T-helper 9 cell (primary cell): ENCODE results near the gene CNST.
"Not testable (repeated sequence)": the region's sequence is repeated elsewhere in the genome, so short reads cannot be mapped to it uniquely, and the experiment has no call there.

Source experiments
- DNase-seq: peaks from one replicate; pipeline ENCODE4 v3.0.0-alpha.2; 2020

The CNST gene

GRCh38 chr1:246680696-246681130 lies 114.5 kb downstream of the CNST start:
- no peak for DNase-seq

GRCh38 chr1:246681900-246682895 lies 115.9 kb downstream of the CNST start:
- DNase-seq: no peak

- no peak for DNase-seq
Measured at GRCh38 chr1:246683521-246683920, 117.3 kb downstream of the CNST start.

- DNase-seq: no peak
Measured at GRCh38 chr1:246687002-246687401, 120.7 kb downstream of the CNST start.

GRCh38 chr1:246689409-246690008 lies 123.3 kb downstream of the CNST start:
- DNase-seq: no peak

- no peak for DNase-seq
Measured at GRCh38 chr1:246690100-246690499, 123.8 kb downstream of the CNST start.

GRCh38 chr1:246691622-246692495 lies 125.6 kb downstream of the CNST start:
- no peak for DNase-seq

- DNase-seq: not testable (repeated sequence)
Measured at GRCh38 chr1:246694213-246694895, 128.1 kb downstream of the CNST start.

- no peak for DNase-seq
Measured at GRCh38 chr1:246695136-246695535, 128.9 kb downstream of the CNST start.

- DNase-seq: no peak
Measured at GRCh38 chr1:246695666-246696065, 129.4 kb downstream of the CNST start.

- no peak for DNase-seq
Measured at GRCh38 chr1:246698466-246699094, 132.3 kb downstream of the CNST start.

- peak; percentile 66 for DNase-seq
Measured at GRCh38 chr1:246699095-246699735, 133.0 kb downstream of the CNST start.

- no peak for DNase-seq
Measured at GRCh38 chr1:246703581-246703980, 137.3 kb downstream of the CNST start.

GRCh38 chr1:246705368-246705767 lies 139.1 kb downstream of the CNST start:
- DNase-seq: no peak

GRCh38 chr1:246708166-246708565 lies 141.9 kb downstream of the CNST start:
- DNase-seq: no peak

- DNase-seq: no peak
Measured at GRCh38 chr1:246709196-246709595, 142.9 kb downstream of the CNST start.

- DNase-seq: no peak
Measured at GRCh38 chr1:246709835-246710234, 143.6 kb downstream of the CNST start.

- DNase-seq: no peak
Measured at GRCh38 chr1:246711548-246712003, 145.3 kb downstream of the CNST start.

- not testable (repeated sequence) for DNase-seq
Measured at GRCh38 chr1:246712428-246712827, 146.2 kb downstream of the CNST start.
